Measurements from ENCODE around the gene PLEKHB2. TPM values are rescaled to one million over a fixed set of nuclear protein-coding genes. Genes with fewer than 3 reads are reported as not detected.
"Not testable (repeated sequence)": the region's sequence is repeated elsewhere in the genome, so short reads cannot be mapped to it uniquely, and the experiment has no call there.

Gene PLEKHB2
- total RNA-seq, 2 experiments from 2014 or later, result 62.0 to 64.5 TPM

GRCh38 chr2:131150109-131150508, 45.0 kb downstream of the PLEKHB2 start:
- H3K4me1 Mint-ChIP-seq (ENCODE audit: low read depth), result peaks cover 11% of the 10 kb centered on the region
- CTCF ChIA-PET; H3K9me3 Mint-ChIP-seq (ENCODE audit: insufficient read depth); H3K27ac Mint-ChIP-seq; POLR2A ChIA-PET; ATAC-seq; DNase-seq; H3K27me3 Mint-ChIP-seq (ENCODE audit: low read depth); H3K4me3 Mint-ChIP-seq: not testable (repeated sequence)
- H3K36me3 Mint-ChIP-seq (ENCODE audit: low read depth), result peaks cover 21% of the 10 kb centered on the region

- peaks cover 21% of the 10 kb centered on the region for H3K4me1 Mint-ChIP-seq (ENCODE audit: low read depth)
- no peak overlapping the region for H3K4me3 Mint-ChIP-seq
- H3K27ac Mint-ChIP-seq, result no peak overlapping the region
- ChIA-PET POLR2A (no interaction called here), CTCF (no interaction called here)
- no peaks in the 10 kb centered on the region for H3K27me3 Mint-ChIP-seq (ENCODE audit: low read depth)
- ATAC-seq (no peak), DNase-seq (no peak)
- no peaks in the 10 kb centered on the region for H3K9me3 Mint-ChIP-seq (ENCODE audit: insufficient read depth)
- H3K36me3 Mint-ChIP-seq (ENCODE audit: low read depth), result peaks cover 21% of the 10 kb centered on the region
These were observed 46.3 kb downstream of the PLEKHB2 start for GRCh38 chr2:131151398-131151797.

- ATAC-seq (no peak), DNase-seq (no peak)
- Mint-ChIP-seq H3K27ac (peak overlapping the region; percentile 8), H3K4me3 (no peak overlapping the region), H3K4me1 (ENCODE audit: low read depth) (peaks cover 28% of the 10 kb centered on the region), H3K27me3 (ENCODE audit: low read depth) (no peaks in the 10 kb centered on the region), H3K9me3 (ENCODE audit: insufficient read depth) (no peaks in the 10 kb centered on the region), H3K36me3 (ENCODE audit: low read depth) (peaks cover 21% of the 10 kb centered on the region)
- ChIA-PET POLR2A (no interaction called here), CTCF (no interaction called here)
These were observed 46.9 kb downstream of the PLEKHB2 start for GRCh38 chr2:131152074-131152473.

- no peak overlapping the region for H3K27ac Mint-ChIP-seq
These were observed 48.4 kb downstream of the PLEKHB2 start for GRCh38 chr2:131153529-131153928.

DNA sequence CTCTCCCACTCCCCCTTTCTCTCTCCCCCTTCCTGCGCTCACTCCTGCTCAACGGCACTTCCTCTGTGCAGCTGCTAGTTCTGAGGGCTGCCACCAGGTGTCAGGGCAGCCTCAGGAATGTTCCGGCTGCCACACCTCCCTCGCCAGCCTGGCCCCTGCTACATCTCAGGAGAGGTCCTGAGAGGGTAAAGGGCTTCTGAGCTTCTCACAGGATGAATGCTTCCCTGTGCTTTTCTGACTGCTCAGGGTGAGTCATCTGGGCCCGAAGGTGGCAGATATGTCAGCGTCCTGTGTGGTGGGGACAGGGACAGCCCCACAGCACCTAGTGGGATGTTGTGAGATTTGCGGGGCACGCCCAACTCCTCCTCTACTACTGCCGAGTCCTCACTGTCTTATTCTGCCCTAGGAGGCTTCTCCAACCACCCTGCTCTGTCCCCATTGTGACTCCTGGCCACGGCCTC, 49.0 kb downstream of the PLEKHB2 start:
- ATAC-seq (peak; percentile 86), DNase-seq (peak; percentile 76)
- Mint-ChIP-seq H3K4me1 (ENCODE audit: low read depth) (peaks cover 29% of the 10 kb centered on the region), H3K9me3 (ENCODE audit: insufficient read depth) (no peaks in the 10 kb centered on the region), H3K27ac (peak overlapping the region; percentile 22), H3K36me3 (ENCODE audit: low read depth) (peaks cover 13% of the 10 kb centered on the region), H3K27me3 (ENCODE audit: low read depth) (no peaks in the 10 kb centered on the region), H3K4me3 (no peak overlapping the region)
- POLR2A ChIA-PET, result no interaction called here
- CTCF ChIA-PET, result interaction anchor here (0.8 to 2.0 kb wide), 7 partner anchors 12 to 528 kb away, joined by 3 to 22 read pairs (median 6); partner anchors contain the start of gene MZT2A

More at GRCh38 chr2:131153529-131153928, 48.4 kb downstream of the PLEKHB2 start:
- CTCF ChIA-PET, result interaction anchor here (1.1 to 2.0 kb wide), 6 partner anchors 13 to 519 kb away, joined by 4 to 22 read pairs (median 6); partner anchors contain the start of gene MZT2A
- H3K36me3 Mint-ChIP-seq (ENCODE audit: low read depth), result peaks cover 14% of the 10 kb centered on the region
- H3K4me3 Mint-ChIP-seq, result no peak overlapping the region
- no peaks in the 10 kb centered on the region for H3K27me3 Mint-ChIP-seq (ENCODE audit: low read depth)
- H3K9me3 Mint-ChIP-seq (ENCODE audit: insufficient read depth), result no peaks in the 10 kb centered on the region
- DNase-seq, result no peak
- peaks cover 29% of the 10 kb centered on the region for H3K4me1 Mint-ChIP-seq (ENCODE audit: low read depth)
- no peak for ATAC-seq
- POLR2A ChIA-PET, result no interaction called here

DNA sequence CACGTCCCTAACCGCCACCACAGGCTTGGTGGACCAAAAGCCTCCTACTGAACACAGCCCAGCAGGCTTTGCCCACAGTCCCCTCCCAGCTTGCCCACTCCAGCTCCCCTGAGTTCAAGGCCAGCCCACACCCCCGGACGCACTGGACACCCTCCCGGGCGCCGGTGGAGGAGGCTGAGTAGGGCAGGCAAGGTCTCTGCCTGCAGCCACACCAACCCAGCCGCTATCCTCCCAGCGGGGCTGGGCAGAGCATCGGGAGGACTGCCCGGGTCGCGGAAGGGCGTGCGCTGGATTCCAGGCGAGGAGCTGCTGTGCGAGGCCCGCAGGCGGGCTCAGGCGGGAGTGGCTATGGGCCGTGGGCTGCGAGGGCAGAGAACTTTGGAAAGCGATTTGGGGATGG, 49.5 kb downstream of the PLEKHB2 start:
- Mint-ChIP-seq H3K27ac (no peak overlapping the region), H3K9me3 (ENCODE audit: insufficient read depth) (no peaks in the 10 kb centered on the region), H3K27me3 (ENCODE audit: low read depth) (no peaks in the 10 kb centered on the region), H3K4me3 (no peak overlapping the region), H3K36me3 (ENCODE audit: low read depth) (peaks cover 10% of the 10 kb centered on the region), H3K4me1 (ENCODE audit: low read depth) (peaks cover 29% of the 10 kb centered on the region)
- ATAC-seq (no peak), DNase-seq (no peak)
- ChIA-PET CTCF (interaction anchor here (0.8 to 2.0 kb wide), 6 partner anchors 12 to 528 kb away, joined by 3 to 22 read pairs (median 6); partner anchors contain the start of gene MZT2A), POLR2A (no interaction called here)

- peak overlapping the region; percentile 61 for H3K27ac Mint-ChIP-seq
These were observed 50.2 kb downstream of the PLEKHB2 start for GRCh38 chr2:131155208-131155855.

DNA sequence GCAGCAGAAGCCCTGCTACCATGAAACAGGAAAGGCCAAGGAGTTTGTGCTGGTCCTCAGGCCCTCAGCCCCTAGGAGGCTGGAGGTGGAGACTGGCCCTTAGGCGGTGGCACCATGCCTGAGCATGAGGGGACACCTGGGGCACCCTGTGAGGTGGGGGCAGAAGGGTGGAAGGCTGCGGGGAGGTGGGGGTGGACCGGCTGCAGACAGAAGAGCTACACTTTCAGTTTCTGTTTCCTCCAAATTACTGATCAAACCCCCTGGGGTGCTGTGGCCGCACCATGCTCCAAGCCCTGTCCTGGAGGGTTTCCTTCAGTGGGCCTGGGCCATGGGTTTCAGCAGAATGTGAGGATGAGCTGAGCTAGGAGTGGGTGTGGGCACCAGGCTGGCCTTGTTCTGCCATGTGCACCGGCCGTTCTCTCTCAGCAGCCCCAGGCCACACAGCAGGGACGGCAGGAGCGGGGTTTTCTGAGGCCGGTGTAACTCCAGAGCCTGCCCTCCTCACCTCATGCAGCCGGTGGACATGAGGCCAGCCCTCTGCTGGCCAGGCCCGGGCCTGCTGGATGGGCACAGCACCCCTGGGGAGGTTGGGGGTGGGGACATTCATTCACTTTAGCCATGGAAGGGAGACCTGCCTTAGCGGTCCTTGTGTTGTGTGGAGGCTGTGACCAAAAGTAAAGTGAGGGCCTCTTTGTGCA, 51.5 kb downstream of the PLEKHB2 start:
- Mint-ChIP-seq H3K27ac (peak overlapping the region; percentile 41), H3K36me3 (ENCODE audit: low read depth) (no peaks in the 10 kb centered on the region), H3K4me3 (no peak overlapping the region), H3K4me1 (ENCODE audit: low read depth) (peaks cover 29% of the 10 kb centered on the region), H3K9me3 (ENCODE audit: insufficient read depth) (no peaks in the 10 kb centered on the region), H3K27me3 (ENCODE audit: low read depth) (peaks cover 2% of the 10 kb centered on the region)
- peak; percentile 20 for ATAC-seq
- DNase-seq, result peak; percentile 38
- ChIA-PET CTCF (interaction anchor here (0.9 to 1.6 kb wide), 4 partner anchors 257 to 517 kb away, joined by 3 to 4 read pairs (median 3); no protein-coding TSS in a partner anchor), POLR2A (interaction anchor here (0.8 kb wide), 1 partner anchor 515 kb away, joined by 3 read pairs; no protein-coding TSS in a partner anchor)

More at GRCh38 chr2:131155208-131155855, 50.2 kb downstream of the PLEKHB2 start:
- H3K36me3 Mint-ChIP-seq (ENCODE audit: low read depth), result peaks cover 8% of the 10 kb centered on the region
- peaks cover 29% of the 10 kb centered on the region for H3K4me1 Mint-ChIP-seq (ENCODE audit: low read depth)
- DNase-seq (no peak), ATAC-seq (no peak)
- POLR2A ChIA-PET, result interaction anchor here (0.5 kb wide), 1 partner anchor 12 kb away, joined by 3 read pairs; no protein-coding TSS in a partner anchor
- CTCF ChIA-PET, result interaction anchor here (1.1 to 1.7 kb wide), 4 partner anchors 11 to 518 kb away, joined by 3 to 7 read pairs (median 5); no protein-coding TSS in a partner anchor
- H3K27me3 Mint-ChIP-seq (ENCODE audit: low read depth), result no peaks in the 10 kb centered on the region
- H3K9me3 Mint-ChIP-seq (ENCODE audit: insufficient read depth), result no peaks in the 10 kb centered on the region
- no peak overlapping the region for H3K4me3 Mint-ChIP-seq

GRCh38 chr2:131165562-131165961, 60.4 kb downstream of the PLEKHB2 start:
- not testable (repeated sequence) for H3K9me3 Mint-ChIP-seq (ENCODE audit: insufficient read depth); H3K4me1 Mint-ChIP-seq (ENCODE audit: low read depth); H3K27ac Mint-ChIP-seq; H3K36me3 Mint-ChIP-seq (ENCODE audit: low read depth); DNase-seq; ATAC-seq; H3K27me3 Mint-ChIP-seq (ENCODE audit: low read depth); H3K4me3 Mint-ChIP-seq
- ChIA-PET CTCF (interaction anchor here (2.1 kb wide), 1 partner anchor 11 kb away, joined by 7 read pairs; no protein-coding TSS in a partner anchor), POLR2A (interaction anchor here (0.5 kb wide), 1 partner anchor 340 kb away, joined by 3 read pairs; no protein-coding TSS in a partner anchor)

- H3K27me3 Mint-ChIP-seq (ENCODE audit: low read depth), result peaks cover 7% of the 10 kb centered on the region
- no peak for DNase-seq
- no peak overlapping the region for H3K4me3 Mint-ChIP-seq
- ATAC-seq, result no peak
- no peak overlapping the region for H3K27ac Mint-ChIP-seq
- no peaks in the 10 kb centered on the region for H3K4me1 Mint-ChIP-seq (ENCODE audit: low read depth)
- CTCF ChIA-PET, result no interaction called here
- no peaks in the 10 kb centered on the region for H3K36me3 Mint-ChIP-seq (ENCODE audit: low read depth)
- no peaks in the 10 kb centered on the region for H3K9me3 Mint-ChIP-seq (ENCODE audit: insufficient read depth)
- POLR2A ChIA-PET, result no interaction called here
These were observed 63.4 kb downstream of the PLEKHB2 start for GRCh38 chr2:131168538-131168937.

DNA sequence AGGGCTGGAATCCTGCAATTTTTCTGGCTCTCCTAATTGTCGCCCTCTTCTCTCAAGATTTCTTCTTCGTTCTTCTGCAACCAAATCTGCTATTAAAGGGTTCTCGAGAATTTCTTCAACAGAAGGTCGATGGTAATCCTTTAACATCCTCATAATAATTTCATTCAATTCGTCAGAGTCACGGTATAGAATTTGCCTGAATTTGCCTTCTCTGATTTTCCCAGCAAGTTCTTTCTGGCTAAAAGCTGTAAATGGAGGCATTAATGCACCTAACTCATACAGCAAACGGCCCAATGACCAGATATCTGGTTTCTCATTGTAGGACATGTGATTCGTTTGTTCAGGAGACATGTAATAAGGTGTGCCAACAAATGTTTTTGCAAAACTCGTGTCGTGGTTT, 72.9 kb downstream of the PLEKHB2 start:
- H3K4me1 Mint-ChIP-seq (ENCODE audit: low read depth); H3K27ac Mint-ChIP-seq; CTCF ChIA-PET; POLR2A ChIA-PET; H3K9me3 Mint-ChIP-seq (ENCODE audit: insufficient read depth); H3K36me3 Mint-ChIP-seq (ENCODE audit: low read depth); ATAC-seq; H3K4me3 Mint-ChIP-seq; DNase-seq: not testable (repeated sequence)
- peaks cover 12% of the 10 kb centered on the region for H3K27me3 Mint-ChIP-seq (ENCODE audit: low read depth)
